IMR-90 (cell line): ENCODE results near the gene POFUT1. TPM values are rescaled to one million over a fixed set of nuclear protein-coding genes. Genes with fewer than 3 reads are reported as not detected.

ENCODE experiments used
- BHLHE40 ChIP-seq: fragments of 150-350 bp; IDR thresholded peaks from 2 replicates; pipeline ENCODE4 v1.6.1; 2016; ENCODE audit warnings: mild to moderate bottlenecking, low read depth, low read length
- FOS ChIP-seq: fragments of 150-350 bp; IDR thresholded peaks from 2 replicates; pipeline ENCODE4 v1.6.1; 2016; ENCODE audit warnings: low read depth, low read length
- MXI1 ChIP-seq: IDR thresholded peaks from 2 replicates; pipeline ENCODE4 v1.6.1; 2012; ENCODE audit warnings: low read depth, mild to moderate bottlenecking, low read length, moderate library complexity, borderline replicate concordance
- RAD21 ChIP-seq: IDR thresholded peaks from 2 replicates; pipeline ENCODE4 v1.6.1; 2012; ENCODE audit warnings: low read length, improper control_type of control experiment
- polyA plus RNA-seq, 3 experiments: library from polyadenylated mRNA; depleted of rRNA; stranded (reverse); fragments of >200 nt; gene quantifications; 2 replicates each; pipeline ENCODE4 v1.2.3, GENCODE V29; 2012; ENCODE audit warnings: low replicate concordance in 1 of 3
- total RNA-seq: library from RNA; depleted of rRNA; stranded (reverse); fragments of >200 nt; gene quantifications from 2 replicates; pipeline ENCODE4 v1.2.3, GENCODE V29; 2012
- TF ChIP-seq, protein P1 (sequence below): fragments of 150-350 bp; IDR thresholded peaks from 2 replicates; pipeline ENCODE4 v1.6.1; 2016; ENCODE audit warnings: low read depth, mild to moderate bottlenecking, low read length, moderate library complexity, borderline replicate concordance

Gene POFUT1
- total and polyA plus RNA-seq, 2 of the 4 experiments (the other 2 are of a cell fraction) = 25.5 to 41.1 TPM

DNA sequence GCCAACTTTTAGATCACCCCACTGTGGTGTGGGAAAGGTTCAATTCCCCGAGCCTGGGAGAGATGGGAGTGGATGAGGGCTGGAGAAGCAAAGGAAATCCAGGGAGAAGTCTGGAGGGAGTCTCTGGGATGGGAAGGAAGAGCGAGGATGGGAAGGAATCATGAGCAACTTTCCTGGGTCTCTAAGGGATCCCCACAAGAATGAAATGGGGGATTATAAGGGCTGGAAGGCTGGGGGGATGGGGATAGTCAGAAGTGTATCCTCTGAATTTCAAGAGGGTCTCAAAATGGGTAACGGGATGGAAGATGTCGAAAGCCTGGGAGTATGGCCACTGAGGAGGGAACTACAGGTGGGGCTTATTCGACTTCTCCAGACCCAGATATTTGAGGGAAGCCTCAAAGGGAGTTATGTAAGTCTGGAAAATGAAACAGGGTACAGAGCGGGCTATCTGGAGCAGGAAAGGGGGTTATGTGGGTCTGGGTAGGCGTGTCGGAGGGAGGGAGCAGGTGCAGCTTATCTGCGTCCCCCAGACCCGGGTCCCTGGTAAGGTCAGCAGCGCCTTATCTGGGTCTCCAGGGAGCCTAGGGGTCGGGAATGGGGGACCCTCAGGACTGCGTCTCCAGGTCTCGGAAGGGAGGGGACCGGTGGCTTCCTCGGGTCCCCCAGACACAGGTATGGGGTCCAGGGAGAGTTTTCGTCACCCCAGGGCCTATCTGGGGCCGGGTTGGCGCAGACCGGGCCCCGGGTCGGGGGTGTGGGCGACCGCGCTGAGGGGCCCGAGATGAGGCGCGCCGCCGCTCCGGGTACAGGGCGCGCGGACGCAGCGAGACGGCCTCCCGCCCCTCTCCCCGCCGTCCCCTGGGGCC, 687 bp upstream of the POFUT1 start (continued):
- TF ChIP-seq, protein P1, sequence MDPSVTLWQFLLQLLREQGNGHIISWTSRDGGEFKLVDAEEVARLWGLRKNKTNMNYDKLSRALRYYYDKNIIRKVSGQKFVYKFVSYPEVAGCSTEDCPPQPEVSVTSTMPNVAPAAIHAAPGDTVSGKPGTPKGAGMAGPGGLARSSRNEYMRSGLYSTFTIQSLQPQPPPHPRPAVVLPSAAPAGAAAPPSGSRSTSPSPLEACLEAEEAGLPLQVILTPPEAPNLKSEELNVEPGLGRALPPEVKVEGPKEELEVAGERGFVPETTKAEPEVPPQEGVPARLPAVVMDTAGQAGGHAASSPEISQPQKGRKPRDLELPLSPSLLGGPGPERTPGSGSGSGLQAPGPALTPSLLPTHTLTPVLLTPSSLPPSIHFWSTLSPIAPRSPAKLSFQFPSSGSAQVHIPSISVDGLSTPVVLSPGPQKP = no peak
- no peak for TF ChIP-seq FOS
- no peak for TF ChIP-seq RAD21
- TF ChIP-seq MXI1 = no peak
- no peak for TF ChIP-seq BHLHE40
